WI38 (cell line): ENCODE measurements around the gene SLC4A9.

Experiments
- H3K4me3 ChIP-seq: 2 replicates; pipeline ENCODE4 v1.5.1; 2011; ENCODE audit warnings: low read depth, mild to moderate bottlenecking, control low read depth, low read length
- CTCF ChIP-seq: IDR thresholded peaks from 2 replicates; pipeline ENCODE4 v1.5.1; 2012; ENCODE audit warnings: low read depth, mild to moderate bottlenecking, control low read depth, low read length

SLC4A9 gene

DNA sequence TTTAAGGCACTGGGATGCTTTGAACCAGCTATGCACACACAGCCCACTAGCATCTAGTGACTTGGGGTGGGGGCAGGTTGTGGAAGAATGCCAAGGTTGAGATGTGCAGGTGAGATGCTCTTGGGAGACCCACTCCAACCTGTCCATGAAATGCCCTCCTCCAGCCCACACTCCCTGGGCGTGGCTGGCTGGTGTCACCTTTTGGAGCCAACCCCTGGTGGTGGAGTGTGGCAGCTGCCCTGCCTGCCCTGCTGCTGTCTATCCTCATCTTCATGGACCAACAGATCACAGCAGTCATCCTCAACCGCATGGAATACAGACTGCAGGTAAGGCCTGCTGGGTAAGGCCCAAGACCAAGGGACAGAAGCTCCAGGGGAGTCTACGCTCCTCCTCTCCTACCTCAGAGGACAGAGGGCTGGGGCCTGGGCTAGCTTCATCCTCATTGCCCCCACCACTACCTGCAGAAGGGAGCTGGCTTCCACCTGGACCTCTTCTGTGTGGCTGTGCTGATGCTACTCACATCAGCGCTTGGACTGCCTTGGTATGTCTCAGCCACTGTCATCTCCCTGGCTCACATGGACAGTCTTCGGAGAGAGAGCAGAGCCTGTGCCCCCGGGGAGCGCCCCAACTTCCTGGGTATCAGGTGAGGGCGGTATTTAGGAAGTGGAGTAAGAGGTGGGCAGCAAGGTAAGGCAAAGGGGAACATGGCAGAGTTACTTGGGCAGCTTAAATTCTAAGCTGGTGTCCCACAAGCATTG is 7.4 kb downstream of the SLC4A9 start:
- TF ChIP-seq CTCF = no peak
- no peak overlapping the region for H3K4me3 ChIP-seq

GRCh38 chr5:140371356-140372151 is 11.6 kb downstream of the SLC4A9 start:
- no peak overlapping the region for H3K4me3 ChIP-seq
- TF ChIP-seq CTCF = no peak

- H3K4me3 ChIP-seq = no peak overlapping the region
- TF ChIP-seq CTCF = peak; percentile 86
Measured at GRCh38 chr5:140372971-140373487, 13.0 kb downstream of the SLC4A9 start.

DNA sequence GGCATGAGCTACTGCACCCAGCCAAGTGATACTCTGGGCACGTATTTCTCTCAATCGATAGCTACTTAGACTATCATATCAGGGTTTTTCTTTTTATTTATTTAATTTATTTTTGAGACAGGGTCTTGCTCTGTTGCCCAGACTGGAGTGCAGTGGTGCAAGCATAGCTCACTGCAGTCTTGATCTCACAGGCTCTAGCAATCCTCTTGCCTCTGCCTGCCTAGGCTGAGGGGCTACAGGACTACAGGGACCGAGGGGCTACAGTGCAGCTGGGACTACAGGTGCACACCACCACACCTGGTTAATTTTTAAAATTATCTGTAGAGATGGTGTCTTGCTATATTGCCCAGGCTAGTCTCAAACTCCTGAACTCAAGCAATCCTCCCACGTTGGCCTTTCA is 21.4 kb downstream of the SLC4A9 start:
- H3K4me3 ChIP-seq = no peak overlapping the region
- no peak for TF ChIP-seq CTCF

- TF ChIP-seq CTCF = no peak
- no peak overlapping the region for H3K4me3 ChIP-seq
Measured at GRCh38 chr5:140381972-140382371, 22.0 kb downstream of the SLC4A9 start.

- no peak for TF ChIP-seq CTCF
- H3K4me3 ChIP-seq = no peak overlapping the region
Measured at GRCh38 chr5:140382866-140383265, 22.9 kb downstream of the SLC4A9 start.

DNA sequence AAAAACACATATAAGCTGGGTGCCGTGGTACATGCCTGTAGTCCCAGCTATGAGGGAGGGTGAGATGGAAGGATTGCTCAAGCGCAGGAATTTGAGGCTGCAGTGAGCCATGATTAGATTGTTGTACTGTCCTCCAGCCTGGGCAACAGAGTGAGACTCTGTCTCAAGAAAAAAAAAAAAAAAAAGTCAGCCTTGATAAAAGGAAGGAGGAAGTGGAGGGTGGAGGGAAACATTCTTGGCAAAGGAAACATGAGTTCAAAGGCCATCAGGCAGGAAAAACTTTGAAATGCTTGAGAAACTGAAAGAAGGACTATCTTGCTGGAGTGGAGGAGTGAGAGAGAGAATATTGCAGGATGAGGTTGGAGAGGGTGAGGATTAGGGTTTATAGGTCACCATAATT is 23.3 kb downstream of the SLC4A9 start:
- TF ChIP-seq CTCF = no peak
- no peak overlapping the region for H3K4me3 ChIP-seq
